ENCODE data around the gene MED12L. TPM values are rescaled to one million over a fixed set of nuclear protein-coding genes. Genes with fewer than 3 reads are reported as not detected.
A peak's percentile ranks its signal among the peaks of the same experiment; 100 is the strongest.

The MED12L gene
- total RNA-seq, 6 experiments from 2014 or later, result 0.05 to 0.64 (median 0.13) TPM; not detected in 1

GRCh38 chr3:151467069-151467468, 381.6 kb downstream of the MED12L start:
- no peak for DNase-seq
- H3K4me1 Mint-ChIP-seq (ENCODE audit: low read depth), result no peaks in the 10 kb centered on the region
- TF ChIP-seq CTCF (IDR thresholded peaks at IDR 0.05), result no peak
- no peak overlapping the region for H3K4me3 Mint-ChIP-seq
- H3K9me3 Mint-ChIP-seq, result no peaks in the 10 kb centered on the region
- no peak overlapping the region for H3K27ac Mint-ChIP-seq
- H3K36me3 Mint-ChIP-seq (ENCODE audit: low read depth), result no peaks in the 10 kb centered on the region
- H3K27me3 Mint-ChIP-seq (ENCODE audit: insufficient read depth), result peaks cover 3% of the 10 kb centered on the region

GRCh38 chr3:151468284-151468917, 382.9 kb downstream of the MED12L start:
- no peaks in the 10 kb centered on the region for H3K4me1 Mint-ChIP-seq (ENCODE audit: low read depth)
- no peak overlapping the region for H3K4me3 Mint-ChIP-seq
- peak; percentile 48 for DNase-seq
- no peaks in the 10 kb centered on the region for H3K9me3 Mint-ChIP-seq
- peak; percentile 93 for TF ChIP-seq CTCF (IDR thresholded peaks at IDR 0.05)
- H3K27ac Mint-ChIP-seq, result no peak overlapping the region
- no peaks in the 10 kb centered on the region; the same call in none of the 2 replicates for H3K27me3 Mint-ChIP-seq (ENCODE audit: insufficient read depth)
- no peaks in the 10 kb centered on the region for H3K36me3 Mint-ChIP-seq (ENCODE audit: low read depth)

GRCh38 chr3:151476344-151477018, 391.0 kb downstream of the MED12L start:
- no peak overlapping the region for H3K4me3 Mint-ChIP-seq
- no peaks in the 10 kb centered on the region for H3K9me3 Mint-ChIP-seq
- no peaks in the 10 kb centered on the region for H3K4me1 Mint-ChIP-seq (ENCODE audit: low read depth)
- no peaks in the 10 kb centered on the region for H3K36me3 Mint-ChIP-seq (ENCODE audit: low read depth)
- TF ChIP-seq CTCF (IDR thresholded peaks at IDR 0.05), result no peak
- no peak for DNase-seq
- H3K27ac Mint-ChIP-seq, result no peak overlapping the region
- peaks cover 2% of the 10 kb centered on the region; the same call in 1 of the 2 replicates for H3K27me3 Mint-ChIP-seq (ENCODE audit: insufficient read depth)

- DNase-seq, result no peak
- no peak for TF ChIP-seq CTCF (IDR thresholded peaks at IDR 0.05)
- H3K4me3 Mint-ChIP-seq, result no peak overlapping the region
- peaks cover 2% of the 10 kb centered on the region; the same call in 1 of the 2 replicates for H3K27me3 Mint-ChIP-seq (ENCODE audit: insufficient read depth)
- no peak overlapping the region for H3K27ac Mint-ChIP-seq
- H3K9me3 Mint-ChIP-seq, result peaks cover 9% of the 10 kb centered on the region; the same call in 1 of the 2 replicates
- no peaks in the 10 kb centered on the region for H3K36me3 Mint-ChIP-seq (ENCODE audit: low read depth)
- H3K4me1 Mint-ChIP-seq (ENCODE audit: low read depth), result no peaks in the 10 kb centered on the region
Measured at GRCh38 chr3:151477591-151478334, 392.3 kb downstream of the MED12L start.

GRCh38 chr3:151478335-151478697, 392.9 kb downstream of the MED12L start:
- DNase-seq, result no peak
- Mint-ChIP-seq H3K36me3 (ENCODE audit: low read depth) (no peaks in the 10 kb centered on the region), H3K27ac (no peak overlapping the region), H3K4me1 (ENCODE audit: low read depth) (no peaks in the 10 kb centered on the region), H3K27me3 (ENCODE audit: insufficient read depth) (peaks cover 2% of the 10 kb centered on the region; the same call in 1 of the 2 replicates), H3K4me3 (no peak overlapping the region), H3K9me3 (peaks cover 9% of the 10 kb centered on the region; the same call in 1 of the 2 replicates)
- TF ChIP-seq CTCF (IDR thresholded peaks at IDR 0.05), result no peak
